Suppressor macrophage treated with lipopolysaccharide for 1 hour (primary cell): Measurements from ENCODE around the gene TUBGCP3.
"Not testable (repeated sequence)": the region's sequence is repeated elsewhere in the genome, so short reads cannot be mapped to it uniquely, and the experiment has no call there.

ENCODE experiments used
- DNase-seq, 3 donors: peaks; one replicate each; pipeline ENCODE4 v3.0.0-alpha.2; 2020 to 2022

Gene TUBGCP3, protein sequence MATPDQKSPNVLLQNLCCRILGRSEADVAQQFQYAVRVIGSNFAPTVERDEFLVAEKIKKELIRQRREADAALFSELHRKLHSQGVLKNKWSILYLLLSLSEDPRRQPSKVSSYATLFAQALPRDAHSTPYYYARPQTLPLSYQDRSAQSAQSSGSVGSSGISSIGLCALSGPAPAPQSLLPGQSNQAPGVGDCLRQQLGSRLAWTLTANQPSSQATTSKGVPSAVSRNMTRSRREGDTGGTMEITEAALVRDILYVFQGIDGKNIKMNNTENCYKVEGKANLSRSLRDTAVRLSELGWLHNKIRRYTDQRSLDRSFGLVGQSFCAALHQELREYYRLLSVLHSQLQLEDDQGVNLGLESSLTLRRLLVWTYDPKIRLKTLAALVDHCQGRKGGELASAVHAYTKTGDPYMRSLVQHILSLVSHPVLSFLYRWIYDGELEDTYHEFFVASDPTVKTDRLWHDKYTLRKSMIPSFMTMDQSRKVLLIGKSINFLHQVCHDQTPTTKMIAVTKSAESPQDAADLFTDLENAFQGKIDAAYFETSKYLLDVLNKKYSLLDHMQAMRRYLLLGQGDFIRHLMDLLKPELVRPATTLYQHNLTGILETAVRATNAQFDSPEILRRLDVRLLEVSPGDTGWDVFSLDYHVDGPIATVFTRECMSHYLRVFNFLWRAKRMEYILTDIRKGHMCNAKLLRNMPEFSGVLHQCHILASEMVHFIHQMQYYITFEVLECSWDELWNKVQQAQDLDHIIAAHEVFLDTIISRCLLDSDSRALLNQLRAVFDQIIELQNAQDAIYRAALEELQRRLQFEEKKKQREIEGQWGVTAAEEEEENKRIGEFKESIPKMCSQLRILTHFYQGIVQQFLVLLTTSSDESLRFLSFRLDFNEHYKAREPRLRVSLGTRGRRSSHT

DNA sequence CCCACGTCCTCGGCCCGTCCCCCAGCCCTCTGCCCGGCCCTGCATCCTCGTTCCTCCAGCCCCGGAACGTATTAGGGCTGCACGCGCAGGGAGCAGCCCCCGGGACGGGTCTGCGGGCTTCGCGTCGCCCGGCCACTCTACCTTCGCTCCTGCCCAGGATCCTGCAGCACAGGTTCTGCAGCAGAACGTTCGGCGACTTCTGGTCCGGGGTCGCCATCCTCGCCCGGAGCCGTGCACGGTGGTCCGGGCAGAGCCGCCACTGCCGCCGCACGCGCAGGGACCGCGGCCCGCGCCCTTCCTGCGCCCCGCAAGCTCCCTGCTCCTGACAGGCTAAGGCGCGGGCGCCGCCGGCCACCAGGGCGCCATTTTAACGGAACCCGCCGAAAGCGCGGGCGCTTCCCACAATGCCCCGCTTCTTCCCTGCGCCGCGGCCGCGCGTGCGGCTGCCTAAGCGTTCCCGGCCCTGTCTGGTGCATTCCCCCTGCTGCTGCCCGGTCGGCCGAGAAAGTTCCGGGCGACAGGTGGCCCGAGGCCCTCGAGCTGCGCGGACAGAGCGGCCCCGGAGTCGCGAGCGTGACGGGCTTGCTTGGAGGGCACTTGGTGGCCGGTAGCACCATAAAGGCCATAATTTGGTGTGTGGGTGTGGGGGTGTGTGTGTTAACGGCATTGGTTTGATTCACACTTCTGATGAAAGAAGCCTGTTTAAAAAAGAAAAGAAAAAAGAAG lies at the start of gene TUBGCP3:
Gene TUBGCP3, minus strand, starts transcription at position 390 of the 726 bp plus-strand sequence. Its CDS starts 173 bp downstream, at position 217.
- DNase-seq = peak; percentile 88 to 94 (median 91)

DNA sequence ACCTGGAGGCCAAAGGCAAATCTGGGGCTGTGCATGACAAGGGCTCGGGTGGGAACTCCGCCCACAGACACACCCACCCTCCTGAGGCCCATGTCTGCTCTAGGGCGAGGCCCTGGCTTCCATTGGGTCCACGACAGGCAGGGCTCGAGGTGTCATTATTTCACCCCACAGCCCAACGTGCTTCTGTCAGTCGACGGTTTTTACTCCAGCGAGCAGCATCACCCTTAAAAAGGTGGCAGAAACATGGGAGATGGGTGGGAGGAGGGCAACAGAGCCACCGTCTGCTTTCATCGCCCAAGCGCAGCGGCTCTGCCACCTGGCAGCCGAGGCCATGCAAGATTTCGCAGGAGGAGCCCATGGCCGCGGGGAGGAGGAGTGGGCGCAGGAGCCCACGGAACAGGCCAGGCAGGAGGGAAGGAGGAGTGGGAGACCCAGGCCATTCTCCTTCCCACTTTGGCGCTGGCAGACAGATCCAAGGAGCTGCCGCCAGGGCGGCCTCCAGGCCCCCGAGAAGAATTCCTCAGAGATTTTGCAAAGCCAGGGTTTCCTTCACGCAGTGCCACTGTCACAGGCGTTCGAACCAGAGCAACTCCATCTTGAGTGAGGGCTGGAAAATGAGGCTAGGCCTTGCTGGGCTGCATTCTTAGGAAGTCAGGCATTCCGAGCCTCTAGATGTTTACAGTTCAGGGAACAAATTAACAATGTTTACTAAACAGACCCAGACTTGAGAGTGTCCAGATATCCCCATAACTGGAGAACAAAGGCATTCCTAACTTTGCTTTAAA lies 49.3 kb upstream of the TUBGCP3 start:
- DNase-seq = no peak

DNA sequence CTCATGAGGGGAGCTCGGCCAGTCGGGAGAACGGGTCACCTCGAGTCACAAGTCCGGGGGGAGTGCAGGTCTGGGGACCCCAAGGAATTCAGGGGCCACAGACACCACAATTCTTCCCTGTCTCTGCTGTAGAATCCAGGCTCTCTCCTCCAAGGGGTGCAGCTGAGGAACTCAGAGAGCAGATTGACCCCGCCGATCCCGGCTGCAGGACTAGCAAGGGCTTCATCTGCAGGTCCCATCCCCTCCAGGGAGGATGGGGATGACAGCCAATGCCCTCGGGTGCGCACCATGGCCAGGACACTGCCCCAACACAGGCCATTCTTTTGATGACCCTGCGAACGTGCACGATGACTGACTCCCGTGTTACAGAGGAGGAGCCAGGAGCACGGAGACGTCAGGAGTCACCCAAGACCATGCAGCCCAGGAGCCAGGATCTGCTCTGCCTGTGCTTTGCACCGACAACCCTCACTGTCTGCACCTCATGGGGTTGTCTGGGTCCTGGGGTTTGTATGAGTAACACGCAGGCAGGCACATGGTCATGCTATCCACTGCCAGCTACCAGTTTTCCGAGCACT lies 48.5 kb upstream of the TUBGCP3 start:
- no peak for DNase-seq

DNA sequence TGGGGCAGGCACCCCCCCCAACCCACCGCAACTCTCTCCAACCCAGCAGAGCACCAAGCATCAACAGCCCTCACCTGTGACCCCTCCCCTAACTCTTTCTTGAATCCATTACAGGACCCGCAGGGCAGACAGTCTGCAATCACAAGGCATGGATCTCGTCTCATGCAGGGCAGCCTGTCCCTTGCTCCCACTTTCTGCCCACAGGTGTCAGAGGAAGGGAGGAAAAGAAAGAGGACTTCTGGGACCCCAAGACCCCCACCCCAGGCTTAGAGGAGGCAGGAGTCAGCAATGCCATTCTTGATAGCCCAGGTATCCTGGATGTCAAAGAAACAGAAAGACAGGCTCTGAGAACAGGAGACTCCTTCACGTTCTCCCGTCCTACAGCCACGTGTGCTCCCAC lies 47.4 kb upstream of the TUBGCP3 start:
- DNase-seq = no peak

GRCh38 chr13:112634102-112634501 lies 46.1 kb upstream of the TUBGCP3 start:
- no peak for DNase-seq

GRCh38 chr13:112630226-112630625 lies 42.3 kb upstream of the TUBGCP3 start:
- not testable (repeated sequence) for DNase-seq

DNA sequence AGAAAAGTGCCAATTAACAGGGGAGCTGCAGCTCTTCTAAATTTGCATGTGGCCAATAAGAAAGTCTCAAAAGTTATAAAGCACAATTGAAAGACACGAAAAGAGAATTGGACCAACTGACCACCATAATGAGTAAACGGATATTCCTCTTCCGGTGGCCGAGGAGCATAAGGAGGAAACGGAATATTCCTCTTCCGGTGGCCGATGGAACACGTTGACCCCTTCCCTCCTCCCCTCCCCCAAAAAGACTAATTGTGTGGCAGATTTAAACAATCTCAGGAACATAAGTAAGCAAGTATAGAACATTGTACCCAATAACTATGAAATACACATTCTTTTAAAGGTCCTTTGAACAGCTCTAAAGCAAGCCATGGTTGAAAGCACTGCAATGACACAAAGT lies 41.2 kb upstream of the TUBGCP3 start:
- DNase-seq = no peak

DNA sequence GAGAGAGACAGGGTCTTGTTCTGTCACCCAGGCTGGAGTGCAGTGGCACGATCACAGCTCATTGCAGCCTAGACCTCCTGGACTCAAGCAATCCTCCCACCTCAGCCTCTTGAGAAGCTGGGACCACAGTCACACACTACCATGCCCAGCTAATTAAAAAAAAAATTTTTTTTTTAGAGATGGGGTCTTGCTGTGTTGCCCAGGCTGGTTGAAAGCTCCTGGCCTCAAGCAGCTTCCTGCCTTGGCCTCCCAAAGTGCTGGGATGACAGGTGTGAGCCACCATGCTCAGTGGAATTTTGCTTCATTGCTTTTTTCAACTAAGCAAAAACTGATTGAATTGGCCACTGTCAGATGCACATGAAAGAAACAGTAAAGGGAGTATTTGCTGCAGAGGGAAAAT lies 39.7 kb upstream of the TUBGCP3 start:
- DNase-seq = not testable (repeated sequence)

GRCh38 chr13:112627161-112627560 lies 39.2 kb upstream of the TUBGCP3 start:
- DNase-seq = no peak

DNA sequence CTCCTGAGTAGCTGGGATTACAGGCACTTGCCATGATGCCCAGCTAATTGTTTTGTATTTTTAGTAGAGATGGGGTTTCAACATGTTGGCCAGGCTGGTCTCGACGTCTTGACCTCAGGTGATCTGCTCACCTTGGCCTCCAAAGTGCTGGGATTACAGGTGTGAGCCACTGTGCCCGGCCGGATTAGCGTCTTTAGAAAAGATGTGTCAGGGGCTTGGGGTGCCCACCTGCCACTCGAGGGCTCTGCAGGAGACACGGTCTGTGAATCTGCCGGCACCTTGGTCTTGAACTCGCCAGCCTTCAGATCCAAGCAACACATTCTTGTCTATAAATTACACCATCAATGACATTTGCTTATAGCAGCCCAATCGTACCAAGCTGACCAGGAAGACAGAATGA lies 38.8 kb upstream of the TUBGCP3 start:
- no peak for DNase-seq

DNA sequence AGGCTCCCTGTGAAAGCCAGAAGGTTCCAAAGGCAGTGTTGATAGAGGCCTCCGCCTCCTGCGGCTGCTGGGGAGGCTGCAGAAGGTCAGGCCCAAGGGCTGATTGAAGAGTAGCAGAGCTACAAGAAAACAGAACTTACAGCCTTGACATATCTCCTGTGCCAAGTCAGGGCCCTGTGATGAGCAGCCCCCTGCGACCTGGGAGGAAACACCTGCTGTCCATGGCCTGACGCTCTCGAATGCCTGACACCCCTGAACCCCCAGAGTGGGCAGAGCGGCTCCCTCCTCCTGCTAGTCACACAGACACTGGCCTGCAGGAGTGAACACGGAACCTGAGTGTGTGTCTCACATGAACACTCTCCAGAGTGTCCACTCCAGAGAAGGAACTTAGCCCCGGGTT lies 38.2 kb upstream of the TUBGCP3 start:
- no peak for DNase-seq

DNA sequence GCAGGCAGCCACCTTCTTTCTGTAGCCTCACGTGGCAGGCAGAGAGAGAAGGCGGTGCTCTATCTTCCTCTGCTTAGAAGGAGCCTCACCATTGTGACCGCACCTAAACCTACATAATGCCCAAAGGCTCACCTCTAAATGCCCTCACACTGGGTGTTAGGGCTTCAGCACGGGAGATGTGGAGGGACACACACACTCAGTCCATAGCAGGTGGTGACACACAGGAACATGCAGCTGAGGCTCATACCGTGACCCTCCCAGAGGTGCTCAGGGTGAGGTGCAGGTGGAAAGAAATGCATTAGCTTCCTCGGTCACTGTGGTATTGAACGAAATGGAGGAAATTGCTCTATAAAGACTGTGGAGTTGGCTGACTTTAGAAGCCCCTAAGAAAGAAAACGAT lies 37.7 kb upstream of the TUBGCP3 start:
- no peak for DNase-seq

DNA sequence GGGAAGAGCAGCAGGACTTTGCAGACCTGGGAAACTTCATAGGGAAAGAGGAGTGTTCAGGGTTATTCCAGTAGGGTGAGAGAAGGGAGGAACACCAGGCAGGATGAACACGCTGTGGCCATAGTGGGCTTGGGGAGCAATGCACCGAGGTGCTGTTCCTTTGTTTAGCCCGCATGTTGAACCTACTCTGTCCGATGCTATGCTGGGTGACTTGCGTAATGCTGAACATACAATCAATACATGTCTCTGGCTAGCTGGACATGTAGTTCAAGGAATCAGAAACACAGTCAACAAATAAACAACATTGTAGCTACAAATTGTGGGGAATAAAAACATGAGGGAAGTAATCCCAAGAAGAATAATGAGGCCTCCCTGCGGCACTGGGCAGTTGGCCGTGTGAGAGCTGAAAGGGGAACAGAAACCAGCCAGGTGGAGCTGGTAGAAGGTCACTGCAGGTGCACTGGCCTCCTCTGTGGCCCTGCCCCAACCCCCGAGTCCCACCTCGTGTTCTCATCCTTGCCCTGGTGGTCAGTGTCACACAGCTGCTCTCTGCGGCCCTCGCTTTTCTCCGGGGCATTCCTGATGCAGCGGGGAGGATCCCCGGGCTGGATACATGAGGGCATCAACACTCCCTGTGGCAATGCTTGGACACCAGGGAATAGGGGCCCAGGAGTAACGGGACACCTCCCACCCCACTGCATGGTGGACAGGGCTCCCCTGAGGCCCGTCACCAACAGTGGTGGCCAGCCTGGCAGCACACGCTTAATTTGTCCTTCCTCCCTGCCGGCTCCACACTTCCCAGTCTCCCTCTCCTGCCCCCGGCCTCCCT lies 36.9 kb upstream of the TUBGCP3 start:
- no peak for DNase-seq

DNA sequence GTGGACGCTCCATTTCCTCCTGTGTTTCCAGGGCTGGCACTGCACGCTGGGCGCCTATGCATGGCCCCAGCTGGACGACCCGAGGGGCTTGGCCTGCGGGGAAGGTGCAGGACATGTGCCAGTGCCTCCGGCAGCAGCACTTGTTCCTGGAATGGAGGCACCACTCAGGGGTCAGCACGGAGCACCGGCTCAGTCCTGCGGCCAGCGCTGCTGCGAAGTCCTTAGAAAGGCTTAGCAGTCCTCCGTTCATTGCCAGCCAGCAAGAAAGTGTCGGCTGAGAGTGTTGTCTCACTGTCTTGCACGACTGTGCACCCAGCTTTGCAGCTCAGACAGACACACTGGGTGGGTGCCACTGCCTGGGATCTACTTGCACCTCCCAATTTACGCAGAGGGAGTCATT lies 36.1 kb upstream of the TUBGCP3 start:
- no peak for DNase-seq

DNA sequence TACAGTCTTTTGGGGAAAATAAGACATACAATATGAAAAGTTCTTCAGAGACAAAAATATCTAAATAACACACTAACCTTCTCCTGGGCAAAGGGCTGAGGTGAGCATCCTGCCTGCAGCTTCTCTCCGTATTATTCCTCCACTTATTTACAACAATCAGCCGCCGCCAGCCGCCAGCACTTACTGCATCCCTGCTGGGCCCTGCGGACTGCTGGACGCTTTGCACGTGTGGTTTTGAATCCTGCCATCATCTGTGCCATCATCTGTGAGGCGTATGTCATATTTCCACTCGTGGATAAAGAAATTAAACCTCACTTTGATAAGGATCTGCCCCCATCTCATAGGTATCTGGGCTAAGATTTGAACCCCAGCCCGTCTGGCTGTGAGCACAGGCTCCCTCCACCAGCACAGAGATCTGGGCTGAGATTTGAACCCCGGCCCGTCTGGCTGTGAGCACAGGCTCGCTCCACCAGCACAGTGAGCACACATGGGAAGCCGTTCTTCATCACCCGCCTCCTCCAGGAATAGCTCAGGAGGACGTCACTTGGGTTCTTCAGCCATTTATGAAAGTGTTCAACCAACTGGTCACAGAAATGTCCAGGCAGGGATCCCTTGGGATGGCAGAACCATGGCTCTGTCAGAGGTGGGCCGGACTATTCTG lies 35.2 kb upstream of the TUBGCP3 start:
- DNase-seq = no peak

GRCh38 chr13:112622375-112622774 lies 34.4 kb upstream of the TUBGCP3 start:
- DNase-seq = no peak

GRCh38 chr13:112619730-112620631 lies 32.0 kb upstream of the TUBGCP3 start:
- DNase-seq = peak in 1 of 3 donors; percentile 25

- no peak for DNase-seq
Measured at GRCh38 chr13:112618501-112618900, 30.5 kb upstream of the TUBGCP3 start.

DNA sequence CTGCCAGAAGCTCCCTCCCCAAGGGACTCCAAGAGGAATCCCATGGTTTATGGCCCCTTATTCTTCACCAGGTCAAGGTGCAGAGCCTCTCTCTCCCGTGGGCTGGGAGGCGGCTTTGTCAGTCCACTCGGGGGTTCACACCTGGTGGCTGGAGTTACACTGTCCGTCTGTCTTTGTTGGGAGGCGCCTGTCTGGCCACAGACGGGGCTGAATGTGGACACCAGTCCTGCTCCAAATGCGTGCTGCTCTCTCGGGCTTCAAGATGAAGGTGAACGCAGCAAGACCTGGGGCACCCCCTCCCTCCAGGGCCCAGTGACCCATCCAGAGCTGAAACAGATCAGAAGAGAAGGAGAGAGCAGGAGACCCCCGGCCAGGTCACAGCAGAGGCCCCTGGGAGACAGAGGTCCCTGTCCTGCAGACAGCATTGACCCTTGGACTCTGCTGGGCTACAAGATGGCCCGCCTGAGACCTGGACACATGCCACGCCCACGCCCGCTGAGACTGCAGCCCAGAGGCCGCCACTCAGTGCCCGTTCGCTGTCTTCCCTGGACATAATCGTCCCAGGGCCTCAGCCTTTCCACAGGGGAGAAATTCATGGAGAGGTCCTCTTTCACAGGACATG lies 29.9 kb upstream of the TUBGCP3 start:
- DNase-seq = no peak
